Stomach smooth muscle (tissue), 2 donors: Measurements from ENCODE around the gene ANGPT4.

Experiments used
- H3K27ac ChIP-seq: one replicate; pipeline ENCODE4 v1.7.0; 2013; ENCODE audit warnings: mild to moderate bottlenecking, low read length, inconsistent platforms
- H3K27me3 ChIP-seq, 2 donors: one replicate each; pipeline ENCODE4 v1.7.0; 2013; ENCODE audit warnings: low read length in 2 of 2; ENCODE audit not compliant: insufficient read depth in 2 of 2, control insufficient read depth in 1 of 2
- H3K36me3 ChIP-seq, 2 donors: one replicate each; pipeline ENCODE4 v1.7.0; 2013; ENCODE audit warnings: low read length in 2 of 2; ENCODE audit not compliant: control insufficient read depth in 2 of 2, insufficient read depth in 2 of 2
- H3K4me1 ChIP-seq: one replicate; pipeline ENCODE4 v1.7.0; 2013; ENCODE audit warnings: low read length; ENCODE audit not compliant: control insufficient read depth, insufficient read depth
- H3K4me3 ChIP-seq, 2 donors: one replicate each; pipeline ENCODE4 v1.7.0; 2013; ENCODE audit warnings: low read length in 2 of 2
- H3K9ac ChIP-seq, 2 donors: one replicate each; pipeline ENCODE4 v1.7.0; 2013; ENCODE audit warnings: low read length in 2 of 2, mild to moderate bottlenecking in 1 of 2
- H3K9me3 ChIP-seq, 2 donors: one replicate each; pipeline ENCODE4 v1.7.0; 2013; ENCODE audit warnings: low read length in 2 of 2; ENCODE audit not compliant: control insufficient read depth in 2 of 2
- donor health status: healthy.
- donor health status: Pancreatic carcinoma.

The ANGPT4 gene

GRCh38 chr20:940926-941325, 24.8 kb upstream of the ANGPT4 start:
- Histone ChIP-seq H3K9me3 (no peaks in the 10 kb centered on the region), H3K36me3 (no peaks in the 10 kb centered on the region), H3K4me1 (no peaks in the 10 kb centered on the region), H3K9ac (no peak overlapping the region), H3K27me3 (peaks cover 0 to 6% of the 10 kb centered on the region in 2 donors), H3K4me3 (no peak overlapping the region), H3K27ac (no peak overlapping the region)

DNA sequence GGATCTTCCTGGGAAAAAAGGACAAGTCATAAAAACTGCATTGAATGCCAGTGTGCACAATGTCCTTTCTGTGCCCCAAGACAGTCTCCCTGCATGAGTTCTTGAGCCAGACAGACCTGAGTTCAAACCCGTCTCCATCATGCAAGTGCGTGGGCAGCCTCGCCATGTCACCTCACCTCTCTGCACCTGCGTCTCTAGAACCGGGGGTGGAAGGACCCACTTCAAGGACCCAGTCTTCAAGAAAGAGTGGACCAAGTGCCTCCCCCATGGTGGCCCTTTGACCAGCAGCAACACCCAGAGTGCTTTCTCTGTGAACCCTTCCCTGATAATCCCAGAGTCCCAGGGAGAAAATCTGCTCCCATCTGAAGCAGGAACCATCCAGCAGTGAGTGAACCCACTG, 23.5 kb upstream of the ANGPT4 start:
- Histone ChIP-seq H3K27ac (no peak overlapping the region), H3K4me3 (no peak overlapping the region), H3K4me1 (no peaks in the 10 kb centered on the region), H3K9ac (no peak overlapping the region), H3K9me3 (no peaks in the 10 kb centered on the region), H3K27me3 (peaks cover 0 to 4% of the 10 kb centered on the region in 2 donors), H3K36me3 (no peaks in the 10 kb centered on the region)

GRCh38 chr20:934186-934840, 18.2 kb upstream of the ANGPT4 start:
- Histone ChIP-seq H3K4me1 (no peaks in the 10 kb centered on the region), H3K4me3 (no peak overlapping the region), H3K36me3 (no peaks in the 10 kb centered on the region), H3K9me3 (peaks cover 0 to 4% of the 10 kb centered on the region in 2 donors), H3K27me3 (no peaks in the 10 kb centered on the region), H3K9ac (no peak overlapping the region), H3K27ac (no peak overlapping the region)

- peaks cover 0 to 4% of the 10 kb centered on the region in 2 donors for H3K9me3 ChIP-seq
- H3K4me1 ChIP-seq = no peaks in the 10 kb centered on the region
- H3K9ac ChIP-seq = no peak overlapping the region
- no peaks in the 10 kb centered on the region for H3K27me3 ChIP-seq
- no peak overlapping the region for H3K27ac ChIP-seq
- H3K4me3 ChIP-seq = no peak overlapping the region
- H3K36me3 ChIP-seq = no peaks in the 10 kb centered on the region
Measured at GRCh38 chr20:933029-933428, 16.9 kb upstream of the ANGPT4 start.

- H3K36me3 ChIP-seq = no peaks in the 10 kb centered on the region
- H3K4me3 ChIP-seq = no peak overlapping the region
- no peak overlapping the region for H3K9ac ChIP-seq
- no peaks in the 10 kb centered on the region for H3K4me1 ChIP-seq
- peaks cover 4% of the 10 kb centered on the region in 2 donors for H3K9me3 ChIP-seq
- H3K27me3 ChIP-seq = peaks cover 0 to 2% of the 10 kb centered on the region in 2 donors
- no peak overlapping the region for H3K27ac ChIP-seq
Measured at GRCh38 chr20:931401-931800, 15.3 kb upstream of the ANGPT4 start.

GRCh38 chr20:926670-927069, 10.5 kb upstream of the ANGPT4 start:
- Histone ChIP-seq H3K9ac (no peak overlapping the region), H3K4me1 (no peaks in the 10 kb centered on the region), H3K27me3 (peaks cover 0 to 3% of the 10 kb centered on the region in 2 donors), H3K36me3 (no peaks in the 10 kb centered on the region), H3K4me3 (no peak overlapping the region), H3K27ac (no peak overlapping the region), H3K9me3 (peaks cover 0 to 7% of the 10 kb centered on the region in 2 donors)

DNA sequence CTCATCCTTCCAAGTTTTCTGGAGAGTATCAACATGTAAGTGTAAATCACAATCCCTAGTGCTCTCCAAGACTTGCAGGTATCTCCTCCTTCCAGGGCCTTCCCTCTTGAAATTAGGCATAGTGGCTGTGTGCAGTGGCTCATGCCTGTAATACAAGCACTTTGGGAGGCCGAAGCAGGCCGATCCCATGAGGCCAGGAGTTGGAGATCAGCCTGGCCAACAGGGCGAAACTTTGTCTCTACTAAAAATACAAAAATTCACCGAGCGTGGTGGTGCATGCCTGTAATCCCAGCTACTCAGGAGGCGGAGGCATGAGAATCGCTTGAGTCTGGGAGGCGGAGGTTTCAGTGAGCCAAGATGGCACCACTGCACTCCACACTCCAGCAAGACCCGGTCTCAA, 9.4 kb upstream of the ANGPT4 start:
- Histone ChIP-seq H3K27me3 (peaks cover 0 to 3% of the 10 kb centered on the region in 2 donors), H3K4me3 (no peak overlapping the region), H3K9me3 (peaks cover 2 to 7% of the 10 kb centered on the region in 2 donors), H3K9ac (no peak overlapping the region), H3K36me3 (no peaks in the 10 kb centered on the region), H3K27ac (no peak overlapping the region), H3K4me1 (no peaks in the 10 kb centered on the region)

GRCh38 chr20:924639-925038, 8.5 kb upstream of the ANGPT4 start:
- H3K4me1 ChIP-seq = no peaks in the 10 kb centered on the region
- no peak overlapping the region for H3K4me3 ChIP-seq
- H3K27me3 ChIP-seq = peaks cover 1 to 3% of the 10 kb centered on the region in 2 donors
- no peaks in the 10 kb centered on the region for H3K36me3 ChIP-seq
- H3K9ac ChIP-seq = no peak overlapping the region
- H3K9me3 ChIP-seq = peaks cover 3 to 7% of the 10 kb centered on the region in 2 donors
- no peak overlapping the region for H3K27ac ChIP-seq

DNA sequence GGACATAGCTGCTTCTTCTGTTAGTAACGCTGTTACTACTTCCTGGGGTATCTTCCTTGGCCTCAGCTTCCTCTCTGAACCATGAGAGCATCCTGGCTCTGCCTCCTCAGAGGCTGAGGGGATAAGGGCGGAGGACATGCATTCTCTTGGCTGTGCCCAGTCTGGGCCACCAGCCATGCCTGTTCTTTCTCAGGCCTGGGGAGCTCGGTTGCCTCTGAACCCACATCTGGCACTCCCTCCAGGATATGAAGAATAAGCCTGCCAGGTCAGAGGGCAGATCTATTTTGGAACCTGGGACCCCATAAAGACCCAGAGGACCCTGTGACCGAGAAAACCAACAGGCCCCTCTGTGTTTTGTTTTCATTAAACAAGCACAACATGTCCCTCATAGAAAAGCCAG, 6.6 kb upstream of the ANGPT4 start:
- H3K27ac ChIP-seq = no peak overlapping the region
- H3K4me1 ChIP-seq = no peaks in the 10 kb centered on the region

GRCh38 chr20:921068-921467, 4.9 kb upstream of the ANGPT4 start:
- Histone ChIP-seq H3K27me3 (peaks cover 2 to 4% of the 10 kb centered on the region in 2 donors), H3K9me3 (peaks cover 2 to 3% of the 10 kb centered on the region in 2 donors)

More for the DNA sequence above, 6.6 kb upstream of the ANGPT4 start:
- no peak overlapping the region for H3K9ac ChIP-seq
- H3K36me3 ChIP-seq = no peaks in the 10 kb centered on the region
- peaks cover 3% of the 10 kb centered on the region in 2 donors for H3K27me3 ChIP-seq
- peaks cover 3 to 7% of the 10 kb centered on the region in 2 donors for H3K9me3 ChIP-seq
- no peak overlapping the region for H3K4me3 ChIP-seq

GRCh38 chr20:920311-920710, 4.2 kb upstream of the ANGPT4 start:
- Histone ChIP-seq H3K27ac (no peak overlapping the region), H3K4me3 (no peak overlapping the region), H3K9me3 (peaks cover 2 to 3% of the 10 kb centered on the region in 2 donors), H3K36me3 (no peaks in the 10 kb centered on the region), H3K27me3 (peaks cover 2 to 9% of the 10 kb centered on the region in 2 donors), H3K9ac (no peak overlapping the region), H3K4me1 (no peaks in the 10 kb centered on the region)

More at GRCh38 chr20:921068-921467, 4.9 kb upstream of the ANGPT4 start:
- Histone ChIP-seq H3K36me3 (no peaks in the 10 kb centered on the region), H3K9ac (no peak overlapping the region), H3K4me3 (no peak overlapping the region), H3K27ac (no peak overlapping the region), H3K4me1 (no peaks in the 10 kb centered on the region)
